Astrocyte (in vitro differentiated cells and primary cell): ENCODE measurements around the gene LRRC27. TPM values are rescaled to one million over a fixed set of nuclear protein-coding genes. Genes with fewer than 3 reads are reported as not detected.
A peak's percentile ranks its signal among the peaks of the same experiment; 100 is the strongest.

ENCODE experiments used
- DNase-seq: peaks from one replicate; pipeline ENCODE4 v3.0.0-alpha.2; 2010; ENCODE audit warnings: low read depth
- FAIRE-seq: peaks from 2 replicates; lab custom pipeline; 2011; peaks lifted over from hg19 to GRCh38; lab: Jason Lieb, UNC
- H2AFZ ChIP-seq: 2 replicates; pipeline ENCODE4 v1.6.0; 2012; ENCODE audit warnings: low read depth, low read length, inconsistent platforms
- H3K27ac ChIP-seq: 2 replicates; pipeline ENCODE4 v1.5.1; 2011; ENCODE audit warnings: low read depth, low read length, inconsistent platforms
- H3K27me3 ChIP-seq: 2 replicates; pipeline ENCODE4 v1.6.0; 2011; ENCODE audit warnings: low read length, inconsistent platforms; ENCODE audit not compliant: insufficient read depth
- H3K36me3 ChIP-seq: 2 replicates; pipeline ENCODE4 v1.5.1; 2011; ENCODE audit warnings: low read length, inconsistent platforms; ENCODE audit not compliant: insufficient read depth
- H3K4me1 ChIP-seq: 2 replicates; pipeline ENCODE4 v1.5.1; 2011; ENCODE audit warnings: low read length, inconsistent platforms; ENCODE audit not compliant: insufficient read depth
- H3K4me2 ChIP-seq: 2 replicates; pipeline ENCODE4 v1.6.0; 2012; ENCODE audit warnings: low read length, inconsistent platforms
- H3K4me3 ChIP-seq: 2 replicates; pipeline ENCODE4 v1.5.1; 2011; ENCODE audit warnings: low read depth, mild to moderate bottlenecking, low read length, inconsistent platforms; ENCODE audit not compliant: insufficient read depth
- H3K79me2 ChIP-seq: 2 replicates; pipeline ENCODE4 v1.6.0; 2012; ENCODE audit warnings: mild to moderate bottlenecking, low read length, inconsistent platforms; ENCODE audit not compliant: insufficient read depth
- H3K9ac ChIP-seq: 2 replicates; pipeline ENCODE4 v1.6.0; 2012; ENCODE audit warnings: mild to moderate bottlenecking, low read length, inconsistent platforms
- H3K9me3 ChIP-seq: 2 replicates; pipeline ENCODE4 v1.5.1; 2012; ENCODE audit warnings: low read depth, mild to moderate bottlenecking, low read length, inconsistent platforms; ENCODE audit not compliant: insufficient read depth
- H4K20me1 ChIP-seq: 2 replicates; pipeline ENCODE4 v1.6.0; 2012; ENCODE audit warnings: low read length, inconsistent platforms; ENCODE audit not compliant: insufficient read depth
- H3K27ac Mint-ChIP-seq: one replicate; pipeline ENCODE4 v1.8.0; 2021; ENCODE audit warnings: mild to moderate bottlenecking, mixed read lengths; ENCODE audit not compliant: unreplicated experiment
- H3K27me3 Mint-ChIP-seq: one replicate; pipeline ENCODE4 v1.8.0; 2021; ENCODE audit warnings: low read depth, mixed read lengths; ENCODE audit not compliant: unreplicated experiment
- H3K36me3 Mint-ChIP-seq: one replicate; pipeline ENCODE4 v1.8.0; 2021; ENCODE audit warnings: low read depth, mixed read lengths; ENCODE audit not compliant: unreplicated experiment
- H3K4me1 Mint-ChIP-seq: one replicate; pipeline ENCODE4 v1.8.0; 2021; ENCODE audit warnings: low read depth, mixed read lengths; ENCODE audit not compliant: unreplicated experiment
- H3K4me3 Mint-ChIP-seq: one replicate; pipeline ENCODE4 v1.8.0; 2021; ENCODE audit warnings: mild to moderate bottlenecking, moderate library complexity, mixed read lengths; ENCODE audit not compliant: unreplicated experiment
- H3K9me3 Mint-ChIP-seq: one replicate; pipeline ENCODE4 v1.8.0; 2021; ENCODE audit warnings: mild to moderate bottlenecking, mixed read lengths; ENCODE audit not compliant: unreplicated experiment
- EZH2 ChIP-seq: IDR thresholded peaks from 2 replicates; pipeline ENCODE4 v1.6.1; 2012; ENCODE audit warnings: mild to moderate bottlenecking, low read length, inconsistent platforms; ENCODE audit not compliant: insufficient read depth
- total RNA-seq: library from RNA; stranded (reverse); gene quantifications from 2 replicates; pipeline ENCODE4 v1.2.1, GENCODE V29; 2021
- TF ChIP-seq, protein P1 (sequence below): IDR thresholded peaks from 2 replicates; pipeline ENCODE4 v1.5.1; 2011; ENCODE audit warnings: low read depth, mild to moderate bottlenecking, inconsistent platforms, low read length, moderate library complexity; ENCODE audit not compliant: insufficient read depth

The LRRC27 gene
- total RNA-seq, 1 donor from 2014 or later, result 8.0 TPM

DNA sequence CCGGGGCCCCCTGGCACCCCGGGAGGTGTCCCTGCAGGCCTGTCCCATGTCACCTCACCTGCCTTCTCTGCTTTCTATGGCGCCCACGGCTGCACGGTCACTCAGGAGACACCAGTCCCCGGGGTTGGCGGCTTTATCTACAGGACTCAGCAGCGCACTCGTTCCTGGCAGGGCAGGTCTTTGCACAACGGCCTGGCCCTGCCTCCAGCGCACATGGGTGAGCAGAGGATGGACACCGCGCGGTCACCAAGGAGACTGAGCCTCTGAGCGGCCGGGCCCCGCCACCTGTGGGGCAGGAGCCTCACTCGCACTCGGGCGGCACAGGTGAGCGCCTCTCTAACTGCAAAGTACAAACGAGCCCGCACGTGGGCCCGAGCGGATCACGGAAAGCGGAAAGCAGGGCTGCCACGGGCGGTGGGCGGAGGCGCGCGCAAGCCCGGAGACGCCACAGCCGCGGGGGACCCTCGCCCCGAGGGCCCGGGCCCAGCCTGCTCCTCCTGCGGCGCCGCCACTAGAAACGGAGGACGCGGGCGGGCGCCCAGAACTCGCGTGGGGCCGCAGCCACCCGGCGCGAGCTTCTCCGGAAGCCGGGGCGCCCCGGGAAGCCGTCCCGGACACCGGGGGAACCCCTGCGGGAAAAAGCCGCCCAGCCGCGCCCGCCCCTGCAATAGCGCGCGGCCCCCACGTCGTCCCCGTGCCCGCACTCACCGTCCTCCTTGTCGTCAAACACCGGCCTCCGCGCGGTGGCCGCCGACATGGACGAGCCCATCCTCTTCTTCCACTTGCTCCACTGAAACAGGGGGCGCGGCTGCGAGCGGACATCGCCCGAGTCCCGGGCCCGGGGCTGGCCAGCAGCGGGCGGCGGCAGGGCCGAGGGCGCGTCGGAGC is 24.9 kb upstream of the LRRC27 start:
- Mint-ChIP-seq H3K27ac (no peak overlapping the region), H3K4me1 (peaks cover 2% of the 10 kb centered on the region), H3K4me3 (peak overlapping the region; percentile 88), H3K36me3 (peaks cover 3% of the 10 kb centered on the region), H3K27me3 (peaks cover 39% of the 10 kb centered on the region), H3K9me3 (peaks cover 7% of the 10 kb centered on the region)
- H3K4me3 ChIP-seq, result peak overlapping the region; percentile 46
- no peak overlapping the region for H3K9ac ChIP-seq
- peak overlapping the region; percentile 85 for H3K4me2 ChIP-seq
- peaks cover 8% of the 10 kb centered on the region for H3K27me3 ChIP-seq
- peaks cover 7% of the 10 kb centered on the region for H4K20me1 ChIP-seq
- no peaks in the 10 kb centered on the region for H3K9me3 ChIP-seq
- peaks cover 9% of the 10 kb centered on the region for H3K4me1 ChIP-seq
- no peaks in the 10 kb centered on the region for H3K79me2 ChIP-seq
- FAIRE-seq (no peak), DNase-seq (no peak)
- TF ChIP-seq, protein P1, sequence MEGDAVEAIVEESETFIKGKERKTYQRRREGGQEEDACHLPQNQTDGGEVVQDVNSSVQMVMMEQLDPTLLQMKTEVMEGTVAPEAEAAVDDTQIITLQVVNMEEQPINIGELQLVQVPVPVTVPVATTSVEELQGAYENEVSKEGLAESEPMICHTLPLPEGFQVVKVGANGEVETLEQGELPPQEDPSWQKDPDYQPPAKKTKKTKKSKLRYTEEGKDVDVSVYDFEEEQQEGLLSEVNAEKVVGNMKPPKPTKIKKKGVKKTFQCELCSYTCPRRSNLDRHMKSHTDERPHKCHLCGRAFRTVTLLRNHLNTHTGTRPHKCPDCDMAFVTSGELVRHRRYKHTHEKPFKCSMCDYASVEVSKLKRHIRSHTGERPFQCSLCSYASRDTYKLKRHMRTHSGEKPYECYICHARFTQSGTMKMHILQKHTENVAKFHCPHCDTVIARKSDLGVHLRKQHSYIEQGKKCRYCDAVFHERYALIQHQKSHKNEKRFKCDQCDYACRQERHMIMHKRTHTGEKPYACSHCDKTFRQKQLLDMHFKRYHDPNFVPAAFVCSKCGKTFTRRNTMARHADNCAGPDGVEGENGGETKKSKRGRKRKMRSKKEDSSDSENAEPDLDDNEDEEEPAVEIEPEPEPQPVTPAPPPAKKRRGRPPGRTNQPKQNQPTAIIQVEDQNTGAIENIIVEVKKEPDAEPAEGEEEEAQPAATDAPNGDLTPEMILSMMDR, result no peak
- peak; percentile 70 for TF ChIP-seq EZH2
- H3K36me3 ChIP-seq, result no peaks in the 10 kb centered on the region
- H2AFZ ChIP-seq, result peak overlapping the region; percentile 80
- no peak overlapping the region for H3K27ac ChIP-seq

DNA sequence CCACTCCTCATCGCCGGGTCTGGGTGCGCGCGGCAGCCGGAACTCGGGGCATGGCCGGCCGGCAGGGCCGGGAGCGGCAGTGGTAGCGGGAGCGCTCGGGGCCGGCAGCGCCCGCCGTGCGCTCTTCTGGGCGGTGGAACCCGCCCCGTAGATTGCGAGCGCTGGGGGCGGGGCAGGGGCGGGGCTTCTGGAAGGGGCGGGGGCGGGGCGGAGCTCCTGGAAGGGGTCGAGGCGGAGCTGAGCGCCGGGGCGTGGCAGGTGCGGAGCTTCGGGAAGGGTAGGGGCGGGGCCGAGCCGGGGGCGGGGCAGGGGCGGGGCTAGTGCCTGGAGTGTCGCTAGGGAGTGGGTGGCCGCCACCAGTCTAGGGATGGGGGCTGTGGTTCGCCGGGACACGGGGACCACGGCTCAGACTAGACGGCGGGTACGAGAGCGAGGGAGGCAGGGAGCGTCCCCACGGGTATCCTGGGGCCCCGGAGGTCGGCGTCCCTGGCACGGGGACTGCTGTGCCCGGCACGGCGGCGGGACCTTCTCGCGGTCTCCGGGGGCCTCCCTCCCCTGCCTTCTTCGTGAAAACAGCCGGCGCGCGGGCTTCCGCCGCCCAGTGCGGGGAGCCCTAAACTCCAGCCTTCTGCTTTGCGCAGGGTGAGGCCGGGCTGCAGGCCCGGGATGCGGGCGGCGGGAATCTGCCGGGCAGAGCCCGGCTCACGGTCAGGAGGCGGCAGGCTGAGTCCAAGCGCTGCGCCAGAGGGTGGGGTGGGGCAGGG is 24.0 kb upstream of the LRRC27 start, which contains the start of gene STK32C:
Gene STK32C, minus strand, starts transcription at position 128 of the 764 bp plus-strand sequence. Its CDS starts 117 bp downstream, at position 11.
- H4K20me1 ChIP-seq, result peaks cover 7% of the 10 kb centered on the region
- peak within 1 kb of the TSS; percentile 66 for H3K4me3 ChIP-seq
- no peak for TF ChIP-seq EZH2
- TF ChIP-seq, protein P1, result no peak
- H3K4me3 Mint-ChIP-seq, result peak within 1 kb of the TSS; percentile 88
- peaks cover 3% of the 10 kb centered on the region for H3K36me3 Mint-ChIP-seq
- peaks cover 2% of the 10 kb centered on the region for H3K4me1 Mint-ChIP-seq
- FAIRE-seq, result no peak
- peaks cover 7% of the 10 kb centered on the region for H3K9me3 Mint-ChIP-seq
- H3K9ac ChIP-seq, result peak within 1 kb of the TSS; percentile 65
- H3K27ac ChIP-seq, result no peak within 1 kb of the TSS
- no peak within 1 kb of the TSS for H3K27ac Mint-ChIP-seq
- H3K4me1 ChIP-seq, result peaks cover 9% of the 10 kb centered on the region
- H3K79me2 ChIP-seq, result no peaks in the 10 kb centered on the region
- peak; percentile 56 for DNase-seq
- peaks cover 35% of the 10 kb centered on the region for H3K27me3 Mint-ChIP-seq
- peak within 1 kb of the TSS; percentile 94 for H3K4me2 ChIP-seq
- H3K27me3 ChIP-seq, result peaks cover 8% of the 10 kb centered on the region
- H2AFZ ChIP-seq, result peak within 1 kb of the TSS; percentile 95
- H3K36me3 ChIP-seq, result no peaks in the 10 kb centered on the region
- no peaks in the 10 kb centered on the region for H3K9me3 ChIP-seq
